ENCODE results near the gene MSL1. TPM values are rescaled to one million over a fixed set of nuclear protein-coding genes. Genes with fewer than 3 reads are reported as not detected.

MSL1 gene, protein sequence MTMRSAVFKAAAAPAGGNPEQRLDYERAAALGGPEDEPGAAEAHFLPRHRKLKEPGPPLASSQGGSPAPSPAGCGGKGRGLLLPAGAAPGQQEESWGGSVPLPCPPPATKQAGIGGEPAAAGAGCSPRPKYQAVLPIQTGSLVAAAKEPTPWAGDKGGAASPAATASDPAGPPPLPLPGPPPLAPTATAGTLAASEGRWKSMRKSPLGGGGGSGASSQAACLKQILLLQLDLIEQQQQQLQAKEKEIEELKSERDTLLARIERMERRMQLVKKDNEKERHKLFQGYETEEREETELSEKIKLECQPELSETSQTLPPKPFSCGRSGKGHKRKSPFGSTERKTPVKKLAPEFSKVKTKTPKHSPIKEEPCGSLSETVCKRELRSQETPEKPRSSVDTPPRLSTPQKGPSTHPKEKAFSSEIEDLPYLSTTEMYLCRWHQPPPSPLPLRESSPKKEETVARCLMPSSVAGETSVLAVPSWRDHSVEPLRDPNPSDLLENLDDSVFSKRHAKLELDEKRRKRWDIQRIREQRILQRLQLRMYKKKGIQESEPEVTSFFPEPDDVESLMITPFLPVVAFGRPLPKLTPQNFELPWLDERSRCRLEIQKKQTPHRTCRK
- 10 to 100 TPM; 52.3 to 92.2 (median 58.0) TPM for total RNA-seq
- 10 to 100 TPM; 29.4 to 63.5 (median 34.0) TPM for polyA plus RNA-seq

DNA sequence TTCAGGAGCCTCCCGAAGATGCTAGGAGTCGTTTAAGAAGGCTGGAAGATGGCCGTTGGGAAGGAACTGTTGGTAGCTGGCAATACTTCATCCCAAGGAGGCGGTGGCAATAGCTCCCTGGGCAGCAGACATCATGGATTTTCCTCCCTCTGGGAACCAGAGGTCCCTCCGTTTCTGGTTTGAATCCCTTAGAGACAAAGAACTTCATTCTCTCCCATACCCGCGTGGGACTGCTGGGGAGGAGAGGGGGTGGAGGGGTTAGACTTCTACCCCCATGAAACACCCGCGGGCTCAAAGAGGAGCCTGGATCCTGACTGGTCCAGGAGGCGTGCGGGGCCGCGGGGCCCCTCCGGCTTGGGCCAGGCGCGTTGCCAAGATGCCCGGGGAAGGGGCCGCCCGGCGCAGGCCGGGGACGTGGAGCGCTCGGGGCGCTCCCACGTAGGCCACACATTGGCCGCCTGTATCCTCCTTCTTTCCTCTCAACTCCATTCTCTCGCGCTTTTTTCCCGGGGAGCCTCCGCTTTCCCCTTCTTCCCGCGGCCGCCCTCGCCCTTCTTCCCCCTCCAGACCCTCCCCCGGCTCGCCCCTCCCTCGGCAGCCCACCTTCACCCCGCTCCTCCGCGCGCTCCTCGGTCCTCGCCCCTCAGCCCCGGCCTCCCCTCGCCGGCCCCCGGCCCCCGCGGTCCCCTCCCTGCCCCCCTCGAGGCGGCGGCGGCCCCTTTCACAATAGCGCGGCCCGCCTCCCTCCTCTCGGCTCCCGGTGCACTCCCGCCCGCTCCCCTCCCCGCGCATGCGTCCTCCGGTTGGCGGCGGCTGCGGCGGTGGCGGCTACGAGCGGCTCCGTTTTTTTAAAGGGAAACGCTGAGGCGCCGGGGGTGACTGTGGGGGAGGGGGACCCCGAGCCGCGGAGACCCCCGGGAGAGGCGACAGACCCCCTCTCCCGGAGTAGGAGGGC is at the start of gene MSL1:
TSS of gene MSL1 (plus strand) at position 791 of the 955 bp plus-strand sequence. CDS start 642 bp downstream, outside the sequence.
- H3K4me3 ChIP-seq, result peak within 1 kb of the TSS; percentile 86 to 99 (median 95)
- WGBS, 2 donors, result 1% methylated on average over 82 of the region's 82 CpGs
- intact Hi-C loops (cut with DNase I), result loop anchor here (1.0 to 2.0 kb wide), 2 partner anchors 8 to 19 kb away; partner anchors contain the start of gene CASC3

DNA sequence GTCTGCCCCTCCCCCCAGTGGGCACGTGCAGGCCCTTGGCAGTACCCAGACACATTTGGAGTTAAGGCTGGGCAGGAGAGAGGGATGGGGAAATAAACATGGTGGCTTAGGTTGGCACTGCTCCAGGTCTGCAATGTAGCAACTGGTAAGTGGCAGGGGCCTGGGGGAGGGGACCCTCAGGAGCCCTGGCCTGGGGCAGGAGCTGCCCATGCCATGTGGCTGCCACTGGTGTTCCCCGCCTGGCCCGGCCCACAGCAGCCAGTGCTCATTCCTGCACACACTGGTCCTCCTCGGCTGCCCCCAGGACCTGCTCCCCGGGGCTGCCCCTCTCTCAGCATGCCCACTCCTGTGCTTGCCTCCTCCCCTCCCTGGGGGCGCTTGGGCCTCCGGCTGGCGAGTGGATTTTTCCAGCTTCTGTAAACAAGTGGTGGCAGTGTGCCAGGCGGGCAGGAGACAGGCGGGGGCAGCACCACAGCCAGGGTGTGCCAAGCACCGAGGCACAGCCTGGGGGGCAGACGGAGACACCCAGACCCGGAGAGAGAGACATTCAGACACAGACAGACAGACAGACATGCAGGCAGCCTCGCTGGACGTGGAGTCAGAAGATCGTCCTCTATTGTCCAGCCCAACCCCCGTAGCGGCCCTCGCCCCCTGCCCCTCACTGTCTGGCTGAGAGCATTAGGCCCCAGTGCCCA is 49.6 kb upstream of the MSL1 start:
- no peaks in the 10 kb centered on the region for H3K27me3 ChIP-seq
- 7 to 36% methylated on average over 19 of the region's 19 CpGs for WGBS, 2 donors
- intact Hi-C loops (cut with DNase I), result no loop called here

More for the DNA sequence above, at the start of gene MSL1:
- peak; percentile 95 for DNase-seq
- Histone ChIP-seq H3K27me3 (no peaks in the 10 kb centered on the region), H3K27ac (peak within 1 kb of the TSS; percentile 98 to 100 (median 99)), H3K4me1 (peaks cover 0 to 36% (median 32%) of the 10 kb centered on the region in 4 donors), H3K9me3 (no peaks in the 10 kb centered on the region), H3K36me3 (peaks cover 0 to 9% (median 4%) of the 10 kb centered on the region in 4 donors)
- peak in 1 of 4 donors; percentile 39 for TF ChIP-seq EP300 (IDR thresholded peaks at IDR 0.05)
- peak; percentile 83 to 94 (median 90) for TF ChIP-seq POLR2AphosphoS5 (IDR thresholded peaks at IDR 0.05)
- TF ChIP-seq, protein P1, sequence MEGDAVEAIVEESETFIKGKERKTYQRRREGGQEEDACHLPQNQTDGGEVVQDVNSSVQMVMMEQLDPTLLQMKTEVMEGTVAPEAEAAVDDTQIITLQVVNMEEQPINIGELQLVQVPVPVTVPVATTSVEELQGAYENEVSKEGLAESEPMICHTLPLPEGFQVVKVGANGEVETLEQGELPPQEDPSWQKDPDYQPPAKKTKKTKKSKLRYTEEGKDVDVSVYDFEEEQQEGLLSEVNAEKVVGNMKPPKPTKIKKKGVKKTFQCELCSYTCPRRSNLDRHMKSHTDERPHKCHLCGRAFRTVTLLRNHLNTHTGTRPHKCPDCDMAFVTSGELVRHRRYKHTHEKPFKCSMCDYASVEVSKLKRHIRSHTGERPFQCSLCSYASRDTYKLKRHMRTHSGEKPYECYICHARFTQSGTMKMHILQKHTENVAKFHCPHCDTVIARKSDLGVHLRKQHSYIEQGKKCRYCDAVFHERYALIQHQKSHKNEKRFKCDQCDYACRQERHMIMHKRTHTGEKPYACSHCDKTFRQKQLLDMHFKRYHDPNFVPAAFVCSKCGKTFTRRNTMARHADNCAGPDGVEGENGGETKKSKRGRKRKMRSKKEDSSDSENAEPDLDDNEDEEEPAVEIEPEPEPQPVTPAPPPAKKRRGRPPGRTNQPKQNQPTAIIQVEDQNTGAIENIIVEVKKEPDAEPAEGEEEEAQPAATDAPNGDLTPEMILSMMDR (IDR thresholded peaks at IDR 0.05), result no peak
- peak; percentile 47 to 64 for TF ChIP-seq POLR2A (IDR thresholded peaks at IDR 0.05)

DNA sequence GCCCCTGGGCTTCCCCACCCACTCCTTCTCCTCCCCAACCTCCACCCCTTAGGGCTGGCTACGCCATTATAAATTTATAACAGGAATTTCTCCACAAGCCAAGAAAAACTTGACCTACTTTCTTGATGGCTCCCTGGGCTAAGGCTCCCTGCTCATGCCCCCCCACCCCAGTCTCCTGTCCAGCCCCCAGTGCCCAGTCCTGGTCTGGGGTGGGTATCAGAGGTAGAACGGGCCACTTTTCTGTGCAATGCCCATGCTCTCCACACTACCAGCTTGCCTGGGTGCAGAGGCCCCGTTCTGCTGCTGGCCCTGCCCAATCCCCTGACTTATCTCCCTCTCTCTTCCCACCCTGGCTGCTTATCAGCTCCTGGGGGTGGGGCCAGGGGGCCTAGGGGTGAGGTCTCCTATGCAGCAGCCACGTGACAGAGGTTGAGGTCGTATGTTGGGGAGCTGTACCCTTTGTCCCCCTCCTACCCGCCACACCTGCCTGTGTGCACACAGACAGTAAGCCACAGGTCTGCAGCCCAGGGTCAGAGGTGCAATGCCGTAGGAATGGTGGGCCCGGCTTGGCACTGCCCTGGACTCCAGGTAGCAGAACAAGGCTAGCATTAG is 48.9 kb upstream of the MSL1 start:
- H3K27ac ChIP-seq, result peak overlapping the region; percentile 96 to 99 (median 98)
- no peaks in the 10 kb centered on the region for H3K9me3 ChIP-seq
- intact Hi-C loops (cut with DNase I), result no loop called here
- H3K4me3 ChIP-seq, result peak overlapping the region; percentile 8 to 40 (median 36)
- no peaks in the 10 kb centered on the region for H3K27me3 ChIP-seq
- 13 to 50% methylated on average over 8 of the region's 8 CpGs for WGBS, 2 donors
- peaks cover 0 to 97% (median 95%) of the 10 kb centered on the region in 4 donors for H3K4me1 ChIP-seq
- DNase-seq, result peak; percentile 74
- TF ChIP-seq, protein P1 (IDR thresholded peaks at IDR 0.05), result no peak
- no peak for TF ChIP-seq POLR2A (IDR thresholded peaks at IDR 0.05)
- no peak for TF ChIP-seq EP300 (IDR thresholded peaks at IDR 0.05)
- TF ChIP-seq POLR2AphosphoS5 (IDR thresholded peaks at IDR 0.05), result no peak
- H3K36me3 ChIP-seq, result peaks cover 5 to 20% (median 8%) of the 10 kb centered on the region in 4 donors

More for the DNA sequence above, 49.6 kb upstream of the MSL1 start:
- H3K27ac ChIP-seq, result peak overlapping the region; percentile 96 to 99 (median 98)
- H3K4me3 ChIP-seq, result peak overlapping the region; percentile 8 to 40 (median 36)
- H3K9me3 ChIP-seq, result no peaks in the 10 kb centered on the region
- peak; percentile 97 for DNase-seq
- peaks cover 3 to 14% (median 6%) of the 10 kb centered on the region in 4 donors for H3K36me3 ChIP-seq
- no peak for TF ChIP-seq POLR2A (IDR thresholded peaks at IDR 0.05)
- peak in 3 of 4 donors; percentile 57 to 83 (median 69) for TF ChIP-seq EP300 (IDR thresholded peaks at IDR 0.05)
- TF ChIP-seq POLR2AphosphoS5 (IDR thresholded peaks at IDR 0.05), result peak; percentile 66 to 78 (median 74)
- TF ChIP-seq, protein P1 (IDR thresholded peaks at IDR 0.05), result no peak
- peaks cover 0 to 99% (median 98%) of the 10 kb centered on the region in 4 donors for H3K4me1 ChIP-seq

Measured in sigmoid colon (tissue), 7 donors.